H9 (cell line): ENCODE results near the gene SERPINB2. TPM values are rescaled to one million over a fixed set of nuclear protein-coding genes. Genes with fewer than 3 reads are reported as not detected.

Source experiments
- DNase-seq: peaks from one replicate; pipeline ENCODE4 v3.0.0-alpha.2; 2017
- H2AFZ ChIP-seq: one replicate; pipeline ENCODE4 v1.6.1; 2013; ENCODE audit warnings: mild to moderate bottlenecking, low read length, control low read depth, moderate library complexity
- H2AK5ac ChIP-seq: 2 replicates; pipeline ENCODE4 v1.6.1; 2013; ENCODE audit warnings: low read length, control low read depth, mixed read lengths; ENCODE audit not compliant: insufficient read length
- H2BK120ac ChIP-seq: one replicate; pipeline ENCODE4 v1.6.1; 2013; ENCODE audit warnings: low read depth, mild to moderate bottlenecking, low read length, control low read depth, inconsistent platforms; ENCODE audit not compliant: poor library complexity, severe bottlenecking
- H2BK12ac ChIP-seq: 2 replicates; pipeline ENCODE4 v1.6.1; 2013; ENCODE audit warnings: low read length, control low read depth, mixed read lengths, low read depth; ENCODE audit not compliant: insufficient read length
- H2BK15ac ChIP-seq: 2 replicates; pipeline ENCODE4 v1.6.1; 2013; ENCODE audit warnings: low read depth, low read length, control low read depth
- H2BK20ac ChIP-seq: one replicate; pipeline ENCODE4 v1.6.1; 2013; ENCODE audit warnings: low read depth, mild to moderate bottlenecking, low read length, control low read depth, inconsistent platforms; ENCODE audit not compliant: poor library complexity, severe bottlenecking
- H2BK5ac ChIP-seq: 2 replicates; pipeline ENCODE4 v1.6.1; 2013; ENCODE audit warnings: low read length, control low read depth, mixed read lengths; ENCODE audit not compliant: insufficient read length
- H3K14ac ChIP-seq: 2 replicates; pipeline ENCODE4 v1.6.1; 2013; ENCODE audit warnings: low read length, control low read depth; ENCODE audit not compliant: insufficient read depth
- H3K18ac ChIP-seq: 2 replicates; pipeline ENCODE4 v1.6.1; 2013; ENCODE audit warnings: low read depth, mild to moderate bottlenecking, mixed read lengths, low read length, control low read depth; ENCODE audit not compliant: insufficient read length
- H3K23ac ChIP-seq: 2 replicates; pipeline ENCODE4 v1.6.1; 2013; ENCODE audit warnings: low read length, control low read depth, mixed read lengths, low read depth; ENCODE audit not compliant: insufficient read length
- H3K23me2 ChIP-seq: 2 replicates; pipeline ENCODE4 v1.6.1; 2013; ENCODE audit warnings: low read depth, mild to moderate bottlenecking, mixed read lengths, low read length, control low read depth; ENCODE audit not compliant: insufficient read length, poor library complexity, severe bottlenecking
- H3K27ac ChIP-seq: 2 replicates; pipeline ENCODE4 v1.5.1; 2013; ENCODE audit warnings: low read length, control low read depth, mixed read lengths, low read depth; ENCODE audit not compliant: insufficient read length
- H3K27me3 ChIP-seq: 2 replicates; pipeline ENCODE4 v1.6.1; 2013; ENCODE audit warnings: low read length, control low read depth, inconsistent platforms; ENCODE audit not compliant: insufficient read depth
- H3K4ac ChIP-seq: 2 replicates; pipeline ENCODE4 v1.6.1; 2013; ENCODE audit warnings: low read depth, mild to moderate bottlenecking, control low read depth, inconsistent platforms, low read length, moderate library complexity
- H3K4me1 ChIP-seq: 2 replicates; pipeline ENCODE4 v1.6.1; 2013; ENCODE audit warnings: low read length, control low read depth, inconsistent platforms; ENCODE audit not compliant: insufficient read depth
- H3K4me2 ChIP-seq: 2 replicates; pipeline ENCODE4 v1.6.1; 2013; ENCODE audit warnings: low read length, control low read depth, mixed read lengths; ENCODE audit not compliant: insufficient read length, insufficient read depth
- H3K56ac ChIP-seq: 2 replicates; pipeline ENCODE4 v1.6.1; 2013; ENCODE audit warnings: low read depth, mild to moderate bottlenecking, mixed read lengths, low read length, control low read depth; ENCODE audit not compliant: insufficient read length
- H3K79me1 ChIP-seq: 2 replicates; pipeline ENCODE4 v1.6.1; 2013; ENCODE audit warnings: low read depth, mild to moderate bottlenecking, moderate library complexity, low read length, control low read depth, inconsistent platforms; ENCODE audit not compliant: insufficient read depth, poor library complexity, severe bottlenecking
- H3K79me2 ChIP-seq: 2 replicates; pipeline ENCODE4 v1.6.1; 2013; ENCODE audit warnings: low read length, control low read depth, inconsistent platforms; ENCODE audit not compliant: insufficient read depth
- H3K9ac ChIP-seq: 2 replicates; pipeline ENCODE4 v1.6.1; 2013; ENCODE audit warnings: low read length, control low read depth, mixed read lengths; ENCODE audit not compliant: insufficient read length; ENCODE audit errors: extremely low read depth
- H3K9me3 ChIP-seq: one replicate; pipeline ENCODE4 v1.6.1; 2013; ENCODE audit warnings: low read depth, low read length, inconsistent platforms; ENCODE audit not compliant: control insufficient read depth
- H3T11ph ChIP-seq: one replicate; pipeline ENCODE4 v1.6.1; 2013; ENCODE audit warnings: mild to moderate bottlenecking, low read length, control low read depth, inconsistent platforms
- H4K20me1 ChIP-seq: one replicate; pipeline ENCODE4 v1.6.1; 2013; ENCODE audit not compliant: control insufficient read depth, insufficient read length, insufficient read depth
- H4K5ac ChIP-seq: 2 replicates; pipeline ENCODE4 v1.6.1; 2013; ENCODE audit warnings: low read depth, mild to moderate bottlenecking, mixed read lengths, low read length, control low read depth; ENCODE audit not compliant: insufficient read length
- H4K8ac ChIP-seq: replicated peaks from 2 replicates; pipeline ENCODE4 v1.6.1; 2013; ENCODE audit warnings: low read length, control low read depth, mixed read lengths, low read depth; ENCODE audit not compliant: insufficient read length
- H4K91ac ChIP-seq: 2 replicates; pipeline ENCODE4 v1.6.1; 2013; ENCODE audit warnings: low read depth, mild to moderate bottlenecking, moderate library complexity, mixed read lengths, low read length, control low read depth; ENCODE audit not compliant: insufficient read length
- H3K27ac Mint-ChIP-seq, 3 experiments: 2 replicates in 2 of 3; 3 replicates in 1 of 3; pipeline ENCODE4 v1.8.0; 2020 to 2021; ENCODE audit warnings: mixed read lengths in 3 of 3, mild to moderate bottlenecking in 1 of 3, moderate library complexity in 1 of 3
- H3K27me3 Mint-ChIP-seq: 2 replicates; pipeline ENCODE4 v1.8.0; 2021; ENCODE audit warnings: low read depth, mild to moderate bottlenecking, moderate library complexity, mixed read lengths
- H3K36me3 Mint-ChIP-seq, 3 experiments: 2 replicates in 2 of 3; 3 replicates in 1 of 3; pipeline ENCODE4 v1.8.0; 2020 to 2021; ENCODE audit warnings: low read depth in 3 of 3, mixed read lengths in 3 of 3; ENCODE audit not compliant: insufficient read depth in 1 of 3
- H3K4me1 Mint-ChIP-seq, 2 experiments: 2 replicates each; pipeline ENCODE4 v1.8.0; 2020; ENCODE audit warnings: mixed read lengths in 2 of 2
- H3K4me3 Mint-ChIP-seq, 2 experiments: 2 replicates in 1 of 2; 3 replicates in 1 of 2; pipeline ENCODE4 v1.8.0; 2020 to 2021; ENCODE audit warnings: mild to moderate bottlenecking in 2 of 2, mixed read lengths in 2 of 2, moderate library complexity in 1 of 2
- H3K9me3 Mint-ChIP-seq, 2 experiments: 2 replicates in 1 of 2; 3 replicates in 1 of 2; pipeline ENCODE4 v1.8.0; 2020; ENCODE audit warnings: mild to moderate bottlenecking in 2 of 2, mixed read lengths in 2 of 2, moderate library complexity in 1 of 2
- WGBS: extraction: QIAGEN DNeasy Blood & Tissue Kit; methylation state at CpG from one replicate; pipeline ENCODE4 v1.1.7; 2013; ENCODE audit warnings: missing lambda C conversion rate, low lambda C conversion rate, mixed read lengths; ENCODE audit not compliant: insufficient read length; ENCODE audit errors: extremely low coverage; 5-methylcytosine and 5-hydroxymethylcytosine counted together
- total RNA-seq: library from RNA; stranded (reverse); gene quantifications from 2 replicates; pipeline ENCODE4 v1.2.1, GENCODE V29; 2021
- TF ChIP-seq, protein P1 (sequence below): fragments of 200-600 bp; sonication (generic); conservative IDR thresholded peaks from 3 replicates; pipeline ENCODE4 v1.8.0; 2021; ENCODE audit warnings: antibody characterized with exemption, mild to moderate bottlenecking

SERPINB2 gene
- total RNA-seq, 1 experiment from 2014 or later = not detected

DNA sequence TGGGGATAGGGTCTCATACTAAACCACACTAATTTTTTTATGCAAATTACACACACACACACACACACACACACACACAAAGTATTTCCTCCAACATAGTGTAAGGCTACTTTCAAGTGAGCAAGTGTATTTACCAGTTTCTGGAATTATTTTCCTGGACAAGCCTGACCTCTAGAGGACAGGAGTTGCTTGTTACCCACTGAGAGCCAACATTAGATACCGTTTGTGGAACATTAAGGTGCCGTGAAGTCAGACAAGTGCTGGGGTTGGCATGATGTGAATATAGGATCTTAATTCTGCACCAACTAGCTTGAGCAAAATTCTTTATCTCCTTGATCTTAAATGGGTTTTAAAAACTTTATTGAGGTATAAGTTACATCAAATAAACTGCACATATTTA lies 39.3 kb upstream of the SERPINB2 start:
- no peak overlapping the region for H2BK5ac ChIP-seq
- H3T11ph ChIP-seq = no peak overlapping the region
- no peak overlapping the region for H3K9ac ChIP-seq
- H2AK5ac ChIP-seq = no peak overlapping the region
- H4K8ac ChIP-seq = no peak overlapping the region
- no peaks in the 10 kb centered on the region for H3K36me3 Mint-ChIP-seq
- DNase-seq = no peak
- H3K4me3 Mint-ChIP-seq = no peak overlapping the region
- no peaks in the 10 kb centered on the region for H4K20me1 ChIP-seq
- H3K9me3 Mint-ChIP-seq = no peaks in the 10 kb centered on the region
- H3K4me2 ChIP-seq = no peak overlapping the region
- H3K4me1 Mint-ChIP-seq = no peaks in the 10 kb centered on the region
- no CpG with 5 or more reads among the region's 2 CpGs for WGBS
- H3K23ac ChIP-seq = no peak overlapping the region
- no peak overlapping the region for H2BK20ac ChIP-seq
- H3K79me1 ChIP-seq = no peaks in the 10 kb centered on the region
- H3K27ac Mint-ChIP-seq = no peak overlapping the region
- no peaks in the 10 kb centered on the region for H3K23me2 ChIP-seq
- TF ChIP-seq, protein P1, sequence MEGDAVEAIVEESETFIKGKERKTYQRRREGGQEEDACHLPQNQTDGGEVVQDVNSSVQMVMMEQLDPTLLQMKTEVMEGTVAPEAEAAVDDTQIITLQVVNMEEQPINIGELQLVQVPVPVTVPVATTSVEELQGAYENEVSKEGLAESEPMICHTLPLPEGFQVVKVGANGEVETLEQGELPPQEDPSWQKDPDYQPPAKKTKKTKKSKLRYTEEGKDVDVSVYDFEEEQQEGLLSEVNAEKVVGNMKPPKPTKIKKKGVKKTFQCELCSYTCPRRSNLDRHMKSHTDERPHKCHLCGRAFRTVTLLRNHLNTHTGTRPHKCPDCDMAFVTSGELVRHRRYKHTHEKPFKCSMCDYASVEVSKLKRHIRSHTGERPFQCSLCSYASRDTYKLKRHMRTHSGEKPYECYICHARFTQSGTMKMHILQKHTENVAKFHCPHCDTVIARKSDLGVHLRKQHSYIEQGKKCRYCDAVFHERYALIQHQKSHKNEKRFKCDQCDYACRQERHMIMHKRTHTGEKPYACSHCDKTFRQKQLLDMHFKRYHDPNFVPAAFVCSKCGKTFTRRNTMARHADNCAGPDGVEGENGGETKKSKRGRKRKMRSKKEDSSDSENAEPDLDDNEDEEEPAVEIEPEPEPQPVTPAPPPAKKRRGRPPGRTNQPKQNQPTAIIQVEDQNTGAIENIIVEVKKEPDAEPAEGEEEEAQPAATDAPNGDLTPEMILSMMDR = peak; percentile 67
- H2BK120ac ChIP-seq = no peak overlapping the region
- H3K79me2 ChIP-seq = no peaks in the 10 kb centered on the region
- H2BK12ac ChIP-seq = no peak overlapping the region
- no peak overlapping the region for H3K18ac ChIP-seq
- H2BK15ac ChIP-seq = no peak overlapping the region
- no peak overlapping the region for H4K91ac ChIP-seq
- no peak overlapping the region for H2AFZ ChIP-seq
- H3K4ac ChIP-seq = no peak overlapping the region
- no peaks in the 10 kb centered on the region for H3K4me1 ChIP-seq
- H3K27me3 Mint-ChIP-seq = no peaks in the 10 kb centered on the region
- H3K14ac ChIP-seq = no peak overlapping the region
- H3K56ac ChIP-seq = no peak overlapping the region
- no peaks in the 10 kb centered on the region for H3K27me3 ChIP-seq
- no peak overlapping the region for H4K5ac ChIP-seq
- H3K27ac ChIP-seq = no peak overlapping the region
- H3K9me3 ChIP-seq = no peaks in the 10 kb centered on the region
